ENCODE data around the gene MAGED1. TPM values are rescaled to one million over a fixed set of nuclear protein-coding genes. Genes with fewer than 3 reads are reported as not detected.
"Not testable (repeated sequence)": the region's sequence is repeated elsewhere in the genome, so short reads cannot be mapped to it uniquely, and the experiment has no call there.

Gene MAGED1
- total RNA-seq, 4 donors from 2014 or later, result 16.1 to 25.4 (median 20.2) TPM

GRCh38 chrX:51896626-51897025 lies 3.2 kb downstream of the MAGED1 start:
- H3K27me3 ChIP-seq, result no peaks in the 10 kb centered on the region
- H3K4me3 ChIP-seq, result no peak overlapping the region
- DNase-seq (no peak), ATAC-seq (no peak)
- no peak overlapping the region for H3K27ac ChIP-seq
- intact Hi-C loops (cut with DNase I; ENCODE audit: low total_unique reads) (no loop called here), in situ Hi-C loops (cut with MboI; ENCODE audit: low sequenced_read_pairs in 4 of 4) (no loop called here)
- no peak for TF ChIP-seq CTCF (IDR thresholded peaks at IDR 0.05 in 4 of 5, conservative IDR thresholded peaks at IDR 0.05 in 1 of 5)
- TF ChIP-seq POLR2A (IDR thresholded peaks at IDR 0.05), result no peak
- no peaks in the 10 kb centered on the region for H3K9me3 ChIP-seq
- H3K4me1 ChIP-seq, result no peaks in the 10 kb centered on the region
- no peaks in the 10 kb centered on the region for H3K36me3 ChIP-seq

GRCh38 chrX:51899741-51900140 lies 6.3 kb downstream of the MAGED1 start:
- Histone ChIP-seq H3K36me3 (peaks cover 0 to 3% of the 10 kb centered on the region in 2 donors), H3K27me3 (no peaks in the 10 kb centered on the region), H3K4me3 (no peak overlapping the region), H3K27ac (no peak overlapping the region), H3K9me3 (no peaks in the 10 kb centered on the region), H3K4me1 (no peaks in the 10 kb centered on the region)
- TF ChIP-seq CTCF (IDR thresholded peaks at IDR 0.05 in 4 of 5, conservative IDR thresholded peaks at IDR 0.05 in 1 of 5), result no peak
- TF ChIP-seq POLR2A (IDR thresholded peaks at IDR 0.05), result no peak
- in situ Hi-C loops (cut with MboI; ENCODE audit: low sequenced_read_pairs in 4 of 4), result no loop called here
- no peak for DNase-seq
- ATAC-seq, result no peak
- intact Hi-C loops (cut with DNase I; ENCODE audit: low total_unique reads), result no loop called here

- Histone ChIP-seq H3K4me3 (no peak overlapping the region), H3K4me1 (no peaks in the 10 kb centered on the region), H3K27ac (no peak overlapping the region), H3K36me3 (peaks cover 0 to 3% of the 10 kb centered on the region in 2 donors), H3K9me3 (no peaks in the 10 kb centered on the region), H3K27me3 (no peaks in the 10 kb centered on the region)
- no peak for TF ChIP-seq POLR2A (IDR thresholded peaks at IDR 0.05)
- TF ChIP-seq CTCF (IDR thresholded peaks at IDR 0.05 in 4 of 5, conservative IDR thresholded peaks at IDR 0.05 in 1 of 5), result no peak
- DNase-seq (no peak), ATAC-seq (no peak)
- intact Hi-C loops (cut with DNase I; ENCODE audit: low total_unique reads), result no loop called here
- in situ Hi-C loops (cut with MboI; ENCODE audit: low sequenced_read_pairs in 4 of 4), result no loop called here
These were observed 9.2 kb downstream of the MAGED1 start for GRCh38 chrX:51902510-51903050.

DNA sequence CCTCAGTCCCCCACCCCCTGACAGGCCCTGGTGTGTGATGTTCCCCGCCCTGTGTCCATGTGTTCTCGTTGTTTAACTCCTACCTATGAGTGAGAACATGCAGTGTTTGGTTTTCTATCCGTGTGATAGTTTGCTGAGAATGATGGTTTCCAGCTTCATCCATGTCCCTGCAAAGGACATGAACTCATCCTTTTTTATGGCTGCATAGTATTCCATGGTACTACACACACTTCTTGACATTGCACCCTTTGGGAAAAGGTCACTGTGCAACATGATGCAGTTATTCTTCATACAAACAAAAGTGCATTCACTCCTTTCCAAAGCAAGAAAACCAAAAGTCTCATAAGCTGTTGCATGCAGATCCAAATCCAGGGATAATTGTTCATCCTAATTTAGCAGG lies 11.7 kb downstream of the MAGED1 start:
- H3K27ac ChIP-seq; intact Hi-C loops (cut with DNase I; ENCODE audit: low total_unique reads); H3K27me3 ChIP-seq; H3K4me1 ChIP-seq; in situ Hi-C loops (cut with MboI; ENCODE audit: low sequenced_read_pairs in 4 of 4); ATAC-seq; H3K4me3 ChIP-seq; DNase-seq; H3K9me3 ChIP-seq; H3K36me3 ChIP-seq: not testable (repeated sequence)

- DNase-seq (no peak), ATAC-seq (no peak)
- Histone ChIP-seq H3K27me3 (no peaks in the 10 kb centered on the region), H3K4me3 (no peak overlapping the region), H3K36me3 (peaks cover 0 to 3% of the 10 kb centered on the region in 2 donors), H3K9me3 (no peaks in the 10 kb centered on the region), H3K4me1 (no peaks in the 10 kb centered on the region), H3K27ac (no peak overlapping the region)
- intact Hi-C loops (cut with DNase I; ENCODE audit: low total_unique reads), result no loop called here
- in situ Hi-C loops (cut with MboI; ENCODE audit: low sequenced_read_pairs in 4 of 4), result no loop called here
- TF ChIP-seq POLR2A (IDR thresholded peaks at IDR 0.05) (no peak), CTCF (IDR thresholded peaks at IDR 0.05 in 4 of 5, conservative IDR thresholded peaks at IDR 0.05 in 1 of 5) (no peak)
These were observed 12.3 kb downstream of the MAGED1 start for GRCh38 chrX:51905711-51906110.
